Stimulated activated naive CD8-positive, alpha-beta T cell treated with anti-CD3 and anti-CD28 coated beads, Interleukin-15, amount 100 ng/mL, for 72 hours (primary cell): Measurements from ENCODE around the gene ZNF324.
A peak's percentile ranks its signal among the peaks of the same experiment; 100 is the strongest.

Experiments used
- ATAC-seq: fragments of 150-1000 bp; cut with Tn5 transposase; 2 replicates; pipeline ENCODE4 v1.10.0; 2021; ENCODE audit warnings: mild to moderate bottlenecking, moderate library complexity
- DNase-seq, 2 donors: peaks; one replicate each; pipeline ENCODE4 v3.0.0; 2021 to 2022
- H3K27ac Mint-ChIP-seq, 2 donors: one replicate each; pipeline ENCODE4 v1.8.0; 2022; ENCODE audit warnings: mild to moderate bottlenecking in 2 of 2, mixed read lengths in 2 of 2, moderate library complexity in 2 of 2
- H3K27me3 Mint-ChIP-seq: one replicate; pipeline ENCODE4 v1.8.0; 2022; ENCODE audit warnings: mixed read lengths
- H3K4me1 Mint-ChIP-seq: one replicate; pipeline ENCODE4 v1.8.0; 2022; ENCODE audit warnings: mild to moderate bottlenecking, mixed read lengths
- H3K4me3 Mint-ChIP-seq, 2 donors: one replicate each; pipeline ENCODE4 v1.8.0; 2022; ENCODE audit warnings: mild to moderate bottlenecking in 2 of 2, mixed read lengths in 2 of 2, moderate library complexity in 1 of 2
- H3K9me3 Mint-ChIP-seq, 2 donors: one replicate each; pipeline ENCODE4 v1.8.0; 2022; ENCODE audit warnings: mixed read lengths in 2 of 2

Gene ZNF324

DNA sequence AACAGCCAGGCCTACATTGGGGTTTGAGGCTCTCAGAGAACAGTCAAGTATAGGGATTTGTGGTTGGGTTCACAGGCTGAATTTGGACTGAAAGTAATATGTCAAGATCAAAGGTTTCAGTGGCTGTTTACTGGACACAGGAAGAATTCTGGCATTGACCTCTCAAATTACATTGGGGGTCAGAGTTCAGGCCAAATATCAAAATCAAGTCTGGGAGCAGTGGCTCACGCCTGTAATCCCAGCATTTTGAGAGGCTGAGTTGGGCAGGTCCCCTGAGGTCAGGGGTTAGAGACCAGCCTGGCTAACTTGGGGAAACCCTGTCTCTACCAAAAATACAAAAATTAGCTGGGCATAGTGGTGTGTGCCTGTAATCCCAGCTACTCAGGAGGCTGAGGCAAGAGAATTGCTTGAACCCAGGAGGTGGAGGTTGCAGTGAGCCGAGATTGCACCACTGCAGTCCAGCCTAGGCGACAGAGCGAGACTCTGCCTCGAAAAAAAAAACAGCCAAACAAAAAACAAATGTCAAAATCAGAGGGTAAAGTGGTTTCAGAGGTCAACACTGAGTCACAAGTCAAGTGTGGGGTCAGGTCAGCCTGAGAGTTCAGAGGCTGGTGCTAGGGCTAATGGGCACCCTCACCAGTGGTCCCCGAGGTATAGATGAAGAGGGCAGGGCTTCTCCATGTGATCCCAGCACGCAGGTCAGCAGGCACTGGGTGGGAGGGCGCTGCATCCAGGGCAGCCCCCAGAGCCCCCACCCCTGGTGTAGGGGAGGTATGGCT lies 43.4 kb downstream of the ZNF324 start:
- H3K27me3 Mint-ChIP-seq: no peaks in the 10 kb centered on the region
- no peak overlapping the region for H3K27ac Mint-ChIP-seq
- no peak overlapping the region for H3K4me3 Mint-ChIP-seq
- peaks cover 4 to 12% of the 10 kb centered on the region in 2 donors for H3K9me3 Mint-ChIP-seq
- ATAC-seq (no peak), DNase-seq (no peak)
- H3K4me1 Mint-ChIP-seq: peaks cover 25% of the 10 kb centered on the region

DNA sequence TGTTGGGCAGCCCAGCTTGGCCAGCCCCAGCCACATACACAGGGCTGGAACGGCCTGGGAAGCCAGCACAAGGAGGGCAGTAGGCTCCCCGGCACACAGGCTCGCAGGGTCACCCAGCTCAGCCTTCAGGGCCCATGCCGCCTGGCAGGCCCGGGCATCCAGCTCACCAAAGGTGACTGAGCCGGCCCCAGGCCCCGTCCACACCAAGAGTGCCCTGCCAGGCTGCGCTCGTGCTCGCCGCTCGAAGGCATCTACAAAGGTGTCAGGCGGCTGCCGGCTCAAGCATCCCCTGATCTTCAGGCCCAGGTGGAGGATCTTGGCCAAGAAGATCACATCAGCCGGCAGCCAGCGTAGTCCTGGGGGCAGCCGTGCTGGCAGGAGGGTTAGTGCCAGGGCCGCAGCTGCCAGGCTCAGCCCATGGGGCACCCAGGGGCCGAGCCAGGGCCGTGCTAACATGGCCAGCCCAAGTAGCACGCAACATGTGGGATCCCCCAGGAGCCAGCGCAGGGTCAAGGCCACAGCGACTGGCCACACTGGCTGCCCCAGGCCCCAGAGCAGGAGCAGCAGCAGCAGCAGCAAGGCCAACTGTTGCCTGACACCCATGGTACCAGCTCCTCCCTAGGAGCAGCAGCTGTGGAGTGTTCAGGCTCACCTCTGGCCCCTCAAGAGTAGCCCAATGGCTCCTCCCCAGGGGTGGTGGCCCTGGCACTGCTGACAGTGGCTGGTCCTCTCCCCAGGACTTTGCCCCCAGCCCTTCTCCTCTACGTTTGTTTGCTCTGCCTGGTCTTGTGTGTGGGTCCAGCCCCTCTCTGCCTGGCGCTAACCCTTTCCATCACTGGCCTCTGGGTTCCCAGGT lies 44.7 kb downstream of the ZNF324 start, which contains the start of gene SLC27A5:
Gene SLC27A5, minus strand, starts transcription at position 640 of the 856 bp plus-strand sequence. Its CDS starts 37 bp downstream, at position 603.
- H3K27ac Mint-ChIP-seq: peak within 1 kb of the TSS in 1 of 2 donors; percentile 74
- no peak within 1 kb of the TSS for H3K4me3 Mint-ChIP-seq
- H3K4me1 Mint-ChIP-seq: peaks cover 38% of the 10 kb centered on the region
- H3K27me3 Mint-ChIP-seq: no peaks in the 10 kb centered on the region
- DNase-seq (no peak), ATAC-seq (no peak)
- H3K9me3 Mint-ChIP-seq: peaks cover 4 to 12% of the 10 kb centered on the region in 2 donors

DNA sequence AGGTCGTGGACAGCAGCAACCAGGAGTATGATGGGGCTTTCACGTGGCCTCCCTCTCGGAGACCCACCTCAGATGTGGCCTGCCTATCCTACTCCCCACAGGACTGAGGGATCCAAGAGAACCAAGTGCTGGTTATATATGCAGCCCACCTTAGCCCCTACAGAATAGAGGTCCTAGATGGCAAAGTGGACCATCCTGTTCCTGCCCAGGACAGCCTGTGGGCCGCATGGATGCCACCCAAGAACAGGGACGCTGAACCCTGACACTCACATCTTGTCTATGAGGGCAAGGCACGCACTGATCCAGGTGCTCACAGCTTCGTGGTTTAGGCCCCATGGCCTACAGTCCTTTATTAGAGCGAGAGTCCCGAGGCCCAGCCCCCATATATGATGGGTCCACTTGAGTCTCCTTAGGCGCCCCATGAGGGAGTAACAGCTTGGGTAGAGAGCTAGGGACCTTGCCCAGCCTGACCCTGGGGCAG lies 46.4 kb downstream of the ZNF324 start:
- Mint-ChIP-seq H3K27ac (peak overlapping the region; percentile 28 to 95), H3K9me3 (peaks cover 0 to under 1% of the 10 kb centered on the region in 2 donors), H3K4me1 (peaks cover 53% of the 10 kb centered on the region), H3K4me3 (peak overlapping the region; percentile 92 to 97), H3K27me3 (no peaks in the 10 kb centered on the region)
- ATAC-seq (peak; percentile 2), DNase-seq (no peak)

DNA sequence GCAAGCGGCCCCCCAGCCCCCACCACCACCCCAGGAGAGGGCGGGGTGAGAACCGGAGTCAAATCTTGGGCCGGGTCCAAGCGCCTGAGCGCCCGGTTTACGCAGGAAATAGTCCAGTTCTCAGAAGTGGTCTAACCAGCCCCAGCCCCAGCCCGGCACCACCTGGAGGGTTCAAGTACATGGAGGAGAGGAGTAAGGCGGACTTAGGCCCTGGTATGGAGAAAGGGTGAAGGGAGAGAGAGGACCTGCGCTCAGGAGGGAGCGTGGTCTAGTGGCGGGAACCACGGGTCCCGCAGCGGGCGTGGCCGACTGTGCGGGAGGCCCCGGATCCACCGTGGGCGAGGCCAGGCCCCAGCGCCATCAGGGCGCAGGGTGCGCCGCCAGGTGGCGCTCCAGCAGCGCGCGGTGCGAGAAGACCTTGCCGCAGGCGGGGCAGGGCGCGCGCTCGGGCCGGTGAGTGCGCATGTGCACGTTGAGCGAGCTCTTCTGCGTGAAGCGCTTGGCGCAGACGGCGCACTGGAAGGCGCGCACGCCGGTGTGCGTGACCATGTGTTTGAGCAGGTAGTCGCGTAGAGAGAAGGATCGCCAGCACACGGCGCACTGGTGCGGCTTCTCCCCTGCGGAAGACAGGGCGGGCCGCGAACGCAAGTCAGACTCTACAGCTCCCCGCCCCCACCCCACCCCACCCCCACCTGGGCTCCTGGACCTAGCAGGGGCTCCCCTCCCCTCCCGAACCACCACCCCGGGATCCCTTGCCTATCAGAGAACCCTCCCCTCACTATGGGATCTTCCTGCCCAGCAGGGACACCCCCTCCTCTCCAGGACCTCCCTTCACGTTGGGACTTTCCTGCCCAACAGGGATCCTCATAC lies 47.0 kb downstream of the ZNF324 start:
- peaks cover 60% of the 10 kb centered on the region for H3K4me1 Mint-ChIP-seq
- H3K27ac Mint-ChIP-seq: peak overlapping the region; percentile 95 to 96
- peak; percentile 97 to 98 for DNase-seq
- peak; percentile 92 for ATAC-seq
- H3K4me3 Mint-ChIP-seq: peak overlapping the region; percentile 92 to 97
- no peaks in the 10 kb centered on the region for H3K9me3 Mint-ChIP-seq
- no peaks in the 10 kb centered on the region for H3K27me3 Mint-ChIP-seq

DNA sequence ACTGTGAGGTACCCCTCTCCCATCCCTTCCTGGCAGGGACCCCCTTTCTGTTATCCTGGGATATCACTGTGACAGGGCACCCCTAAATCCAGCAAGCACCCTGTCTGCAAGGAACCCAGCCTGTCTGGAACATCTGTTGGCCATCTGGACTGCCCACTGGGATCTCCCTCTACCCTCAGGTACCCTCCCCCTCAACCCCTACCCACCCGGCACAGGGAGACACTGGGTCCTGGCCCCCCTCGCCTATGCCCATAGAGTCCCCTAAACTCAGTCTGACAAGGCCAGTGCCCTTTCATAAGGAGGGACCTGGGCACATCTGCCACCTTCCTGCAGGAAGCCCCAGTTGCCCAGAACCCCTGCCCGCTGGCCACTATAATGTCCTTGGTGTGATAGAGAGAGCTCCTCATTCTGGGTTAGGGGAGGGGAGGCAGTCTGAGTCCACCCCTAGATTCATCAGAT lies 47.7 kb downstream of the ZNF324 start:
- no peak for DNase-seq
- Mint-ChIP-seq H3K27ac (peak overlapping the region; percentile 94 to 96), H3K4me1 (peaks cover 63% of the 10 kb centered on the region), H3K27me3 (no peaks in the 10 kb centered on the region), H3K9me3 (no peaks in the 10 kb centered on the region), H3K4me3 (peak overlapping the region; percentile 92 to 97)
- ATAC-seq: no peak

DNA sequence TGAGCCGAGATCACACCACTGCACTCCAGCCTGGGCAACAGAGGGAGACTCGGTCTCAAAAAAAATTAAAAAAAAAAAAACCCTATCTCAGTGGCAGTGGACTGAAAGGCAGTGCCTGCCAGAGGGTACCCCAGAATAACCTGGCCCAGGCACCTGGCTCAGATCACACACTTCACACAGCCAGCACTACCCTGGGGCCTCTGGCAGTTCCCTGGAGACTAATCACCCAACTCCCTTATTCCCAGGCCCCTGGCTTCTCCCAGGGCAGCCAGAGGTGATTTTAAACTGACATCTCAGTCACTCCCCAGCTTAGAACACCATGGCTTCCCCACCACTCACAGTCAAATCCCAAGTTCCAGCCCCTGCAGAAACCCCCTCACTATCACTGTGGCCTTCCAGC lies 48.4 kb downstream of the ZNF324 start:
- no peak for ATAC-seq
- H3K9me3 Mint-ChIP-seq: no peaks in the 10 kb centered on the region
- H3K4me1 Mint-ChIP-seq: peaks cover 68% of the 10 kb centered on the region
- no peak overlapping the region for H3K27ac Mint-ChIP-seq
- no peaks in the 10 kb centered on the region for H3K27me3 Mint-ChIP-seq
- DNase-seq: no peak
- H3K4me3 Mint-ChIP-seq: peak overlapping the region; percentile 78 to 97

DNA sequence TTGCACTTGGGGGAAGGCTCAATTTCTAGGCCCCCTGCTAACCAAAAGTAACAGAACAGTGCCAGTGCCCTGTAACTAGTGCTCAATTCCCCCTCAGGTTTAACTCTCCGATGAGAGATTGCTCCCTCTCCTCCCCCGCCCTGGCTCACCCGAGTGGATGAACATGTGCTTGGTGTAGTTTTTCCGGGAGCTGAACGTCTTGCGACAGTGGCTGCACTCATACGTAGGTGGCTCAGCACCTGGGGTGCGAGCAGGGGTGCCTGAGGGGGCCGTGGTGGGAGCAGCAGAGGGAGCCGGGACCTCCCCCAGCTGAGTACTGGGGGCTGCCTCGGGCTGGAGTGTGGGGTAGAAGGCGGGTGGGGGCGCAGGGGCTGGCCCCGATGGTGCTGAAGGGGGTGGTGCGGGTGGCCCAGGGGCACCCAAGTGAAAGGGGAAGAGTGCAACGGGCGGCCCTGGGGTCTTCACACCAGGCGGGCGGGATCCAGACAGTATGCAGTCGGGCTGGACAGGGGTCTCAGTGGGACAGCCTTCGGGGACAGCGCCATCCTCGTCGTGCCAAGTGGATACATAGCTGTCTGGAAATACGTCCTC lies 49.5 kb downstream of the ZNF324 start:
- peak overlapping the region in 1 of 2 donors; percentile 97 for H3K4me3 Mint-ChIP-seq
- H3K27me3 Mint-ChIP-seq: no peaks in the 10 kb centered on the region
- H3K9me3 Mint-ChIP-seq: no peaks in the 10 kb centered on the region
- H3K27ac Mint-ChIP-seq: peak overlapping the region in 1 of 2 donors; percentile 88
- ATAC-seq (no peak), DNase-seq (no peak)
- peaks cover 73% of the 10 kb centered on the region for H3K4me1 Mint-ChIP-seq

DNA sequence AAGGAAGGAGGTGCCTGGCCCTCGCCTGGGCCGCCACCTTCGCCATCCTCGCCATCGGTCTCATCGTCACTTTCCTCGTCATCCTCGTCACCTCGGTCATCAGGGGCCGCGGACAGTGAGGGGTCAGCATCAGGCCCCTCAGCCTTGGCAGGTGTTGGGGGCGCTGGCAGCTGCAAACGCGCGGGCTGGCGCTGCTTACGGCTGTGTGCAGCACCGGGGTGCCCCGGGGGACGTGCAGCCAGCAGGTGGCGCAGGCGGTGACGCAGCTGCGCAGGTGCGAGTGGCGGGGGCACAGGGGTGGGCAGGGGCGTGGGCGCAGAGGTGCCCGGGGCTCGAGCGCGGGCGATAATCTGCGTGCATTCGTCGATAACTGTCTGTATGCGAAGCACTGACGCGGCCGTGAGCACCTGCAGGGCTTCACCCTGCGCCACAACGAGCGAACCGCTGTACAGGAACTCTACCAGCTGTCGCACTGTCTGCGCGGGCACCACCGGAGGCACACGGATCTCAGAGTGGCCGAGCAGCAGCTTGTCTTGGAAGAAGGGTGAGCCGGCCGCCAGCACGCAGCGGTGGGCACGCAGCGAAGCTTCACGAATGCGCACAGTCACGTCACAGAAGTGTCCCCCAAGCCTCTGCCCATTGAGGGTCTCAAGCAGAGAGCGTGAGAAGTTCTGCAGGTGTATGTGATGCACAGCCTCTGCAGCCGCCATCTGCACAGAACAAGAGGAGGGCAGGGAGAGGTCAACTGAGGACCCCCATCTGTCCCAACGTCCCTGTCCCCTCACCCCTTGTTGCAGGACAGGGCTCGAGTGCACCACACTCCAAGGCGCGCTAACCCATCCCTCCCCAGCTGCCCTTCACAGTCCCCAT lies 50.3 kb downstream of the ZNF324 start:
- no peak for DNase-seq
- peak overlapping the region in 1 of 2 donors; percentile 36 for H3K4me3 Mint-ChIP-seq
- H3K4me1 Mint-ChIP-seq: peaks cover 73% of the 10 kb centered on the region
- H3K27me3 Mint-ChIP-seq: no peaks in the 10 kb centered on the region
- H3K27ac Mint-ChIP-seq: no peak overlapping the region
- no peak for ATAC-seq
- no peaks in the 10 kb centered on the region for H3K9me3 Mint-ChIP-seq

DNA sequence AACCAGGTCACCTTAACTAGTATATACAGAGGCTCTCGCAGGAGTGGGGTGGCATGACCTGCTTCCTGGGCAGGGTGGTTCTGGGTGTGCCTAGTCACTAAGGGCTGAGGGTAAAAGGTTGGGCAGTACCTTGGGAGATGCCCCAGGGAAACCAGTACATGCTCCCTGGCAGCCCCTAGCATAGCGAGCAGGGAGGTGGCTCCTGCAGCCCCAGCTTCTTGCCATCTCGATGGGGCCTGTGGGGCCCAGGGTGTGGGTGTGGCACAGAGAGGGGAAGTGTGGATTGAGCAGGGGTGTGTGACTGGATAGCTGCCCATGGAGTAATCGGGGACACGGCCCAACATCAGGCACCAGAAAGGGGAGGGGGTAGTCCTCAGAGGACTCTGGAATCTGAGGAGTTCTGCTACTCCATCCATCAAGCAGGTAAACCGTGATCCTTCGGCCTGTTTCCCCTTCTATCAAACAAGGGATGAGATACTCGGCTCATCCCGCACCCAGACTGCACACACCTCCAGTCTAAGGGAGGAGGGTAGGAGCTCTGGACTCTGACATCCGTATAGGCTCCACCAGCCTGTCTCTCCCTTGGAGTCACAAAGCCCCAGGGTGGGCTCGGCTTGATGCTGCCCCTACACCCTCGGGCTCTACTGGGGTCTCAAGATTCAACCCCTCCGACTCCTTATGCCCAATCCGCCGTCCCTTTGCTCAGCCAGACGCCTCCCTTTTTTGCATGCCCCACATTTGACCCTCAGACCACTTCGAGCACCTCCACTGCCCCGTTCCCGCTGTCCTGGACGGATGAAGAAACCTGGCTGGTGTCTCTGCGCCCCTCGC lies 51.6 kb downstream of the ZNF324 start:
- Mint-ChIP-seq H3K4me1 (peaks cover 64% of the 10 kb centered on the region), H3K27me3 (no peaks in the 10 kb centered on the region), H3K4me3 (peak overlapping the region; percentile 93 to 97), H3K27ac (peak overlapping the region; percentile 98 to 99), H3K9me3 (no peaks in the 10 kb centered on the region)
- no peak for ATAC-seq
- DNase-seq: no peak

DNA sequence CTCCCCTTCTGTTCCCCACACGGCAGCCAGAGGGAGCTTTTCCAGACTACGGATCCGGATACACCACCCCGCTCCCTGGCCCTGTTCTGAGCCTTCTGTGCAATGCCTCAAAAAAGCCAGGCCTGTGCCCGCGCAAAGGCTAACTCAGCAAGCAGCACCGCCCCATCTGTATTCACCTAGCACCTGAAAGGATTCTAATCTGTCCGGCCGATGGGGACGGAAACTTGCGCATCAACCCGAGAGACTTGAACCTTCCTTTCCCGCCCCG lies 52.1 kb downstream of the ZNF324 start:
- DNase-seq (peak in 1 of 2 donors; percentile 69), ATAC-seq (peak; percentile 31)
- H3K9me3 Mint-ChIP-seq: no peaks in the 10 kb centered on the region
- peak overlapping the region; percentile 98 to 99 for H3K27ac Mint-ChIP-seq
- peaks cover 60% of the 10 kb centered on the region for H3K4me1 Mint-ChIP-seq
- H3K27me3 Mint-ChIP-seq: no peaks in the 10 kb centered on the region
- H3K4me3 Mint-ChIP-seq: peak overlapping the region; percentile 93 to 97

DNA sequence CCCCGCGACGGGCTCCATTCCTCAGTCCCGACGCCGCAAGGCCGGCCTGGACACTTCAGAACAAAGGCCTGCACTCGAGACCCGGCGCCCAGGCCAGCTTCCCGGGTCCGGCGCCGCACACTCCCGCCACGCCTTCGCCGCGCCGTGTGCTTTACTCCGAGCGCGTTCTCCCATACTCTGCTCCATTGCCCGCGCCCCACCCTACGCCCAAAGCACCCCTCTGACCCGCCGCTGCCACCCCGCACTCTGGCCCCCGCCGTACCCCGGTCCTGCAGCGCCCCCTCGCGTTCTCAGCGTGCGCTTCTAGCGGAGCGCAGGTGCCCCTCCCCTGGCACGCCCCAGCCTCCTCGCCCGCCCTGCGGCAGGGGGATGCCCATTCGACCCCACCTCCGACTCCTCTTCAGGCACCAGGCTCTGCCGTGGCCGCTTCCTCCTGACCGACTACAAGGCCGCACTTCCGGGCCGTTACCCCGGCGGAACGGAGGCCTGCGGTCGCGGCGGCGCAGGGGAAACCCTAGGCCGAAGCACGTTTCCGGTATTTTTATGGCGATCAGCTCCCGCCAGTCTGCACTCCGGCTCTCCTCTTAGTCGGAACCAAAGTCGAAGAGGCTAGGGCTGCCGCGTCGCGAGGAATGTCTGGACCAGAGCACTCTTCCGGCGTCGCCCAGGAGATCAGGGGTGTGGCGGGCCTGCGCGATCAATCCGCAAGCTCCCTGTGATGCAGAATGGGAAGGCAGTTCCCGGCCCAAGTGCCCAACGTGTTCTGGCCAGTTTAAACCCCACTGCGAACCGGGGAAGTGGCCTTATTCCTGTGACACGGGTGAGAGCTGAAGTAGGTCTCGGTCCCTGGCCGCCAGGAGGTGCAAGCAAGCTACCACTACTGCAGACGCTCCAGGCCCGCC lies 52.7 kb downstream of the ZNF324 start, which contains the start of gene ZBTB45:
Gene ZBTB45, minus strand, starts transcription at position 456 of the 902 bp plus-strand sequence. CDS start 2,137 bp downstream, outside the sequence.
- H3K27ac Mint-ChIP-seq: peak within 1 kb of the TSS; percentile 98 to 99
- H3K27me3 Mint-ChIP-seq: no peaks in the 10 kb centered on the region
- ATAC-seq: peak; percentile 89
- peaks cover 55% of the 10 kb centered on the region for H3K4me1 Mint-ChIP-seq
- peak; percentile 96 to 98 for DNase-seq
- H3K9me3 Mint-ChIP-seq: no peaks in the 10 kb centered on the region
- H3K4me3 Mint-ChIP-seq: peak within 1 kb of the TSS; percentile 93 to 97

DNA sequence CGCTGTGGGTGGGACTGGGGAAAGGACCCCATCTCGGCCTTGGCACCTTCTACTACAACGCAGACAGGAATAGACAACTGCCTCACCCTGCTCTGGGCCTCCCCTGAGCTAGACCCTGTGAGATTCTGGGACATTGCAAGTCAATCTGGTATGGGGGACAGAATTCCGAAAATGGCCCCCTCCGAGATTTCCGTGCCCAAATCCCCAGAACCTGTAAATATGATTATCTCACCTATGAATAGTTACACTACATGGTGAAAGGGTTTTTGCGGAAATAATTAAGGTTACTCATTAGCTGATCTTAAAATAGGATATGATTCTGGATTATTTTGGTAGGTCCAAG lies 53.3 kb downstream of the ZNF324 start:
- Mint-ChIP-seq H3K4me3 (peak overlapping the region; percentile 93 to 97), H3K4me1 (peaks cover 49% of the 10 kb centered on the region), H3K27ac (peak overlapping the region; percentile 98 to 99), H3K27me3 (no peaks in the 10 kb centered on the region), H3K9me3 (no peaks in the 10 kb centered on the region)
- DNase-seq (no peak), ATAC-seq (no peak)
